Daoy (cell line): Measurements from ENCODE around the gene VPS18. TPM values are rescaled to one million over a fixed set of nuclear protein-coding genes. Genes with fewer than 3 reads are reported as not detected.
A peak's percentile ranks its signal among the peaks of the same experiment; 100 is the strongest.

Experiments
- DNase-seq: peaks from one replicate; pipeline ENCODE4 v3.0.0-alpha.2; 2015; ENCODE audit warnings: low read depth
- total RNA-seq: library from RNA; depleted of rRNA; stranded (reverse); fragments of >200 nt; shearing (Covaris generic); gene quantifications from 2 replicates; pipeline ENCODE4 v1.2.3, GENCODE V29; 2014

The VPS18 gene
- total RNA-seq, 1 experiment from 2014 or later = 23.3 TPM

GRCh38 chr15:40934457-40934856 lies 40.2 kb downstream of the VPS18 start:
- no peak for DNase-seq

- DNase-seq = no peak
Observed at GRCh38 chr15:40936234-40936708, 42.0 kb downstream of the VPS18 start.

DNA sequence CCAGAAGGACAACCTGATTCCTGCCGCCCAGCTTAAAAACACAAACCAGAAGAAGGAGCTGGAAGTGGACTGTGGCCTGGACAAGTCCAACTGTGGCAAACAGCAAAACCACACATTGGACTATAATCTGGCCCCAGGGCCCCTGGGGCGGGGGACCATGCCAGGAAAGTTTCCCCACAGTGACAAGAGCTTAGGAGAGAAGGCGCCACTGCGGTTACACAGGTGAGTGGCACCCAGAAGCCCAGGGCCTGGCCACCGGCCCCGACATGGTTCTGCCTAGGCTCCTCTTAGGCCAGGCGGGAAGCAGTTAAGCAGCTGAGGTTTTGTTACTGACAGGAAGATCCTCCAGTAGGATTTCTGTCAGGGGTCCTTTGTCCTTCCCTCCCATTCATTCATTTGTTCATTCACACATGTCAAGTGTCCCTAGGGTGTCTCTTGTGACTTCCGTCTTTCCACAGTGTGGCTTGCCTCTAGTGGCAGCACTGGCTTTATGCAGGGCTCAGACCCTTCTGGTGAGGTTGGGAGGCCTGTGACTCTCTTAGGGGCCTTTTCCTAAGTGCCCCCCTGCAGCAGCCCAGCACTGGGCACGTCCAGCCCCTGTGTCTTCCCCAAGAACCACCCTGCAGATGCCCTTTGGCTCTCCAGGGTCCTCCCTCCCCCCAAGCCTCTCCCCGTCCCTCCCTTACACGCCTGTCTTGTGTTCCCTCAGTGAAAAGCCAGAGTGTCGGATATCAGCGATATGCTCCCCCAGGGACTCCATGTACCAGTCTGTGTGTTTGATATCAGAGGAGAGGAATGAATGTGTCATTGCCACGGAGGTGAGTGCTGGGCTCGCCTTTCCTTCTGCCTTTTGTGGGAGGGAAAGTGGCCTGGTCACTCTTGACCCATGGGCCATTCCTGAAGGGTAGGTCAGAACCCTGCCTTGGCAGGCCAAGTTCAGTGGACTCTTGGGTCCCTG lies 42.7 kb downstream of the VPS18 start:
- no peak for DNase-seq

DNA sequence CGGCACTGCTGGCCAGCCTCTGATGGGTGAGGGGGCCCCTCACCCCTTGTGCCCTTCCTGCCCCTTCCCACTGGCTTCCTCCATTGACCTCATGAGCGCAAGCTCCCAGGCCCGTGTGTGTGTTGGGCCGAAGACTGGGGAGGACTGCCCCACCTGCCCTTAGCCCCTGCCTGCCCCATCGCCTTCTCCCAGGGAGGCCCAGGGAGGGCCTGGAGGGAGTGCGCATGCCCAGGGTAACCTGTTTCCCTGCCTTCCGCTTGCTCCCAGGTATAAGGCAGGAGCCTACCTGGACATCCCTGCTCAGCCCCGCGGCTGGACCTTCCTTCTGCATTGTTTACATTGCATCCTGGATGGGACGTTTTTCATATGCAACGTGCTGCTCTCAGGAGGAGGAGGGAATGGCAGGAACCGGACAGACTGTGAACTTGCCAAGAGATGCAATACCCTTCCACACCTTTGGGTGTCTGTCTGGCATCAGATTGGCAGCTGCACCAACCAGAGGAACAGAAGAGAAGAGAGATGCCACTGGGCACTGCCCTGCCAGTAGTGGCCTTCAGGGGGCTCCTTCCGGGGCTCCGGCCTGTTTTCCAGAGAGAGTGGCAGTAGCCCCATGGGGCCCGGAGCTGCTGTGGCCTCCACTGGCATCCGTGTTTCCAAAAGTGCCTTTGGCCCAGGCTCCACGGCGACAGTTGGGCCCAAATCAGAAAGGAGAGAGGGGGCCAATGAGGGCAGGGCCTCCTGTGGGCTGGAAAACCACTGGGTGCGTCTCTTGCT lies 43.7 kb downstream of the VPS18 start:
- DNase-seq = no peak

GRCh38 chr15:40938536-40938870 lies 44.3 kb downstream of the VPS18 start:
- no peak for DNase-seq

DNA sequence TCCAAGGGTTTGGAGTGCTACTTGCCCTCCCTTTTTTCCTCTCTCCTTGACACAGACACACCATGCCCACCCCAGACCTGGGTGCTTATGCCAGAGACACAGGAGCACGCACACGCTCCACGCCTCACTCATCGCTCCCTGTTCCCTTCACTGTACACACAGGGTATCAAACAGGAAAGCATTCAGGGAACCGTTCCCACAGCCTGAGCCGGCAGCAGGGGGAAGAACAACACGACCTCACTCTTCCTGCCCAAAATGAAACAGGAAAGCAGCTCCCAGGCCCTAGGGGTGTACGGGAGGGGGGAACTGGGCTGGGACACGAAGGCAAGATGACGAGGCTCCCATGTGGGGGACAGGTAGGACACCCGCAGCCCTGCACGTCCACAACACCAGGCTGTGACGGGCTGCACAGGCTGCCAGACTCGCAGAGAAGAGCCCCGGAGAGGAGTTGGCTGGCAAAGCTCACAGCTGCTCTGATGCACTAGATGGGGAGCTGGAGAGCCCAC lies 46.1 kb downstream of the VPS18 start:
- no peak for DNase-seq

DNA sequence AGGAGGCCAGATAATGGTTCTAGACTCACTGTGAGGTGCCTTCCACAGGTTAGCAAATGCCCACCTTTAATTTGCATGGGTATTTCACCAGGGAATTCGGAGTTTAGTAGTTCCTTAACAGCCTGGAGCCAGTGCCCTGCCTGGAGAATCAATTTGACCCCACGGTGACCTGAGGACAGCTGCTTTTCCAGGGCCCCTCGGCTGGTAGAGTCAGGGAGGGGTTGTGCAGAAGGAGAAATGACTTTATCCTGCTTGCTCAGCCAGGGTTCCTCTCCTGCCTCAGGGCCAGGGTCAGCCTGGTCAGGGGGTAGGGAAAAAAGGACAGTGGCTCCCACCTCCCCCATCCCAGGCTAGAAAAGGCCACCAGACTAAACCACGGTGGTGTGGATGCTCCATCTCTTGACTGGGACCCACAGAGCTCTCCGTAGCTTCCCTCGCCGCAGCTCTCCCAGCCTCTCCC lies 46.8 kb downstream of the VPS18 start:
- no peak for DNase-seq

DNA sequence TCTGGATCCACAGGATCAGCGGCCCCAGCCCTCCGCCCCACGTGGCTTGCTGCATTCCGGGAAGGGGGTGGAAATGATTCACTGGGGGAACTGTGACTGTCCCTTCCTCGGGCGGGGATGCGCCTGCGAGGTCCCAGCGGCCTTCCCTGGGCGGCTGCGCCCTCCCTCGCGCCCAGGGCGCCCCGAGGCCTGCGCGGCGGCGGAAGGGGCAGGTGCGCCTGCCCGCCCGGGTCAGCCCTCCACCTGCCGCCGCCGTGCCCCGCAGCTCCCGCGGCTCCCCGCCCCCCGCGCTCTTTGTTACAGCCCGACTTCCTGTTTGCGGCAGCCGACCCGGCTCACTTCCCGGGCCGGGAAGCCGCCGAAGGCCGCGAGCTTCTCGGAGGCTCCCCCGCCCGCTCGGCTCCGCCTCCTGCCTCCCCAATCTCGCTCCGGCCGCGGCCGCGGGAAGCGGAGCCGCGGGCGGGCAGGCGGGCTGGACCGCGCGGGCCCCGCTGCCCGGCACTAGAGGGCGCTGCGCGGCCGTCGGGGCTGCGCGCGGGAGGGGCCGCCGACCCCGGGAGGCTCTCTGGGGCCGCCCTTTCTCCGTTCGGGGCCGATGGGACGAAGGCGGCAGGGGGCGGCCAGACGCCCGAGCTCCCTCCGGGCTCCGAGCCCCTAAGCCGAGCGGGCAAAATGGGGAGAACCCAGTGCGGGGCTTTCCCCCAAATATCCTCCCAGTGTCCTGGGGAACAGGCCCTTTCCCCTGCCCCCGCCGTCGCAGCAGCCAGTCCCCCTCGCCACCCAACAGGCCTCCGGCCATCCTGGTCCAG lies 47.5 kb downstream of the VPS18 start:
- peak; percentile 82 for DNase-seq

DNA sequence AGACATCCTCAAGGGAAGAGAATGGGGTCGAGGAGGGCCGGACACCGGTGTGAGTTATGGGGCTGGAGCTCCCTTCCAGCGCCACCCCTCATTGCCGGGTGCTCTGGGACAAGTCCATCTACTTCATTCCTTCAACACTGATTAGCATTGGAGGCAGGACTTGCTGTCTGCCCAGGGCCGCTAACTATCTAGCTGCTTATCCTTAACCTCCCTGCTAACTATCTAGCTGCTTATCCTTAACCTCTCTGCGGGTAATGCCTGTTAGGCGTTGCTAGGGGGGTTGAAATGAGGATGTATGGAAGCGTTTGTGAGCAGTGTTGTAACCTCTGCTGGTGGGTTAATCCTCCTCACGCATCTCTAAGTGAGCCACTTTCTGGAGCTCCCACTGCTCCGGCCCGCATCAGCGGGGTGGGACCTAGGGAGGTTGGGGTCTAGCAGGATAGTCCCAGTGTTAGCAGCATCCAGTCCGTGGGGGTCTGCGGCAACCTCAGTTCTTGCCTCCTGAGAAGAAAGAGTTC lies 48.1 kb downstream of the VPS18 start:
- no peak for DNase-seq

DNA sequence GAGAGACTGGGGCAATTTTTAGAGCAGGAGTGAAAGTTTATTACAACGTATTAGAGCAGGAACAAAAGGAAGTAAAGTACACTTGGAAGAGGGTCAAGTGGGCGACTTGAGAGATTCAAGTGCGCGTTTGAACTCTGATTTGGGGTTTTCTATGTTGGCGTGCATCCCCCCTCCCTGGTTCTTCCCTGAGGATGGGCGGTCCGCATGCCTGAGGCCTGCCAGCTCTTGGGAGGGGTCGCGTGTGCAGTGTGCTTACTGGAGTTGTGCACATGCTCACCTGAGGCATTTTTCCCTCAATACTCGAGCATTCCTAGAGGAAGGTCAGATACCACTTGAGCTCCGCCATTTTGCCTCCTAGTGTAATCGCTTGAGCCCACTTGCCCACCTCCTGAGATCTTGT lies 48.6 kb downstream of the VPS18 start:
- no peak for DNase-seq

- DNase-seq = no peak
Observed at GRCh38 chr15:40943764-40944365, 49.6 kb downstream of the VPS18 start.

DNA sequence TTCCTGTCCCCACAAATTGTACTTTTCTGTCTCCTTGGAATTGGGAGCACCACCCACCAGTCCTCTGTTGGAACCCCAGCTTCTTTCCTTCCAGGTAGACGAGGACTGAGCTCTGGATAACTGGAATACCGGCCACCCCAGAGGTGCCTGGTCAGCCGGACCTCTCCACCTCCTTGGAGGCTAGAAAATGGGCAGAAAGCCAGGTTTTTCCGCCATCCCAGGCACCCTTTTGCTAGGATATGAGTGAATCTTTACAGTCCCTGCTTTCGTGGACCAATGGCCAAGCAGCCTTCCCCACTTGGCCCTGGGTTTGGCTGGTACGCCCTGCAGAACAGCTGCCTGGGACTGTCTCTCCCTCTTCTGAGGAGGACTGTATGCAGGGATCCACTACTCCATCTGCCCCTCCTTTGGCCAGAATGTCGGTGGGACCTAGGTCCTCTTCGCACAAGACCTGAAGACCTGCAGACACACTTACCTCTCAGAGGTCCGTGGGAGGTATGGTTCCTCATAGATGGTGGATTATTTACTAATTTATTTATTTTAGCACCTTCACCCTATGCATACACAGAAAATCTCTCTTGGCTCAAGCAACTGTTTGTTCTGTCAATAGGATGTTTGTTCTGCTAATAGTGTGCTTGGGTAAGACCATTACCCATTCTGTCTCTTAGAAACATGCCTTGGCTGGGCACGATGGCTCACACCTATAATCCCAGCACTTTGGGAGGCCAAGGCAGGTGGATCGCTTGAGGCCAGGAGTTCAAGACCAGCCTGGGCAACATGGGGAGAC lies 50.5 kb downstream of the VPS18 start:
- no peak for DNase-seq

GRCh38 chr15:40948706-40949473 lies 54.6 kb downstream of the VPS18 start:
- no peak for DNase-seq

GRCh38 chr15:40949756-40950207 lies 55.5 kb downstream of the VPS18 start:
- DNase-seq = no peak

GRCh38 chr15:40951764-40952163 lies 57.5 kb downstream of the VPS18 start:
- DNase-seq = no peak

DNA sequence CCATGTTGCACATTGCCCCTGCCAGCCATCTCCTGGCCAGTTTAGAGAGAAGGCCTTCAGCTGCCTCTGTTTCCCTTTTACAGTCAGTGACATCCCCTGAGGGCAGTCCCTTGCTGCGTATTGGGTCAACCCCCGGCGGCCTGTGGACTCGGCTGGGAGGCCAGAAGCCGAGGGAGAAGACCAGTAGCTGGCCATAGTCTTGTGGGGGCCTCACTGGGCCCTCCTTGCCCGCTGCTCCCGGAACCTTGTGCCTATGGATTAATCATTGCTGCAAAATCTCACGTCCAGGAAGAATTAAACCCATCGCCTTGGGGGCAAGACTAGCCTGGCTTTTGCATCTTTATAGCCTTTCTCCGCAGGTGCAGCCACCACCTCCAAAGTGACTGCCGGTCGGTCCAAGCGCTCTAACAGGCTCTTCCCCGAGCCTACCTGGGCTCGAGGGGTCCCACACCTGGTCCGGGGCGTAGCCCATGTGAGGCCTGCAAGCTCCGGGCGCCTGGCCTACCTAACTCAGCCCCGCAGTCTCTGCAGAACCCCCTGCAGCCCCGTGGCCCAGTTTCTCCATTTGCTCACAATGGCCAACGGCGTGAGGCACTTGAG lies 58.2 kb downstream of the VPS18 start:
- DNase-seq = no peak

DNA sequence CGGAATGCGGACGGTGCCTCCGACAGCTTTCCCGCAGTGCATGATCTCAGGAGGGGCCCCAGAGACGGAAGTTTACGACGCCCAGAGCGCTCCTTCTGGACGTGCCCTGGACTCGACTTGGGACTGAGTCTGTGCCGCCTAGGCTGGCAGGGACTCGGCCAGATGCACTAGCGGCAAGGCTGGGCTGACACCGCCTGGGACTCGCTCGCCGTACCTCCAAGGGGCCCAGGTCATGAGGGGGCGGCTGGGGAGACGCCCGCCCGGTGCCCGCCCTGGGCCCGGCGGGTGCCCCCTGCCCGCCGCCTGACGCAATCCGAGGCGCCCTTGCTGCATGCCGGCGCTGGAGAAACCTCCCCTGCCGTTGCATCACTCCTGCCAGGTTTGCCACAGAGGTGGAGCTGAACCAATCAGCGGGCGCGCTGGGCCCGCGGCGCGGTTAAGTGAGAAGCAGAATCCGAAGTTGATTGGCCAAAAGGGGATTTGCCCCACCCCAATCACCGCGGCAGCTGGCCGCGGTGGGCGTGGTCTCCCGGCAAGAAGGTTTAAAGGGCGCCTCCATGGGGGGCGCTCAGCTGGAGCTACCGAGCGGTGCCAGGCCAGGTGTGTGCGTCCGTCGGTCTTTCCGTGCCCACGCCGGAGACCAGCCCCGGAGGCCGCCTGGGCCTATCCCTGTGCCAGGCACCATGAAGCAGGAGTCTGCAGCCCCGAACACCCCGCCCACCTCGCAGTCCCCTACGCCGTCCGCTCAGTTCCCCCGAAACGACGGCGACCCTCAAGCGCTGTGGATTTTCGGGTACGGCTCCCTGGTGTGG lies 58.9 kb downstream of the VPS18 start, which contains the start of gene CHAC1:
TSS of gene CHAC1 (plus strand) at position 571 of the 812 bp plus-strand sequence. CDS start at position 684, 113 bp downstream.
- peak; percentile 97 for DNase-seq
